DMS114 treated with DMSO at 0.1 percent for 48 hours (cell line): ENCODE measurements around the gene SETMAR.

Experiments used
- DNase-seq: peaks from one replicate; lab custom pipeline; 2025; ENCODE audit not compliant: unreplicated experiment; lab: John Stamatoyannopoulos, UW

SETMAR gene

DNA sequence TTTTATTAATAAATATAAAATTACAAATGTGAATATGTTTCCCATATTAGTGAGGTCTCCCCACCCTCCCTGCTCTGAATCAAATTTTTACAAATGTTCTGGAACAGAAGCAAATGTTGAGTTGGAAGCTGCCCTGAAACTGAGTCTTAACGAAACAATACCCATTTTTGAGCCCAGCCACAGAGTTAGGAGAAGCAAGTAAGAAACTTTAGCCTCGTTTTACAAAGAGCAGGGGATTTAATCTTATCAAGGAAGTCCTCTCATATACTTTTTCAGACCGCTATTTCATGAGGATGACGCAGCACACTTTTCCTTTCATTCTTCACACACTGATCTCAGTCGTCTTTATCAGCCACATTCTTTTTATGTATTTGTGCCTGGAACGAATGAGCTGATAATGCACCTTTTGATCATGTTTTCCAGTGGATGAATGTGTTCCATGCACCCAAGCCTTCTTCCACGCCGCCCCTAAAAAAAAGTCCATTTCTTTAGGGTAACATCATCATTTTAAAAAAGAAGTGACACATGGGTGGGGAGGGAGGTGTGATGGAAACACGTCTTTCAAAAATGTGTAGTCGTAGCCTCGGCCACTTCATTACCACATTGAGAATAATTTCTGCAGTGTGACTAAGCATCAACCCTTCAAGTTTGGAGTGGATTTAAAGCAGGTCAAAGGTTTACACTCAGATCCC, 48.1 kb downstream of the SETMAR start:
- no peak for DNase-seq

DNA sequence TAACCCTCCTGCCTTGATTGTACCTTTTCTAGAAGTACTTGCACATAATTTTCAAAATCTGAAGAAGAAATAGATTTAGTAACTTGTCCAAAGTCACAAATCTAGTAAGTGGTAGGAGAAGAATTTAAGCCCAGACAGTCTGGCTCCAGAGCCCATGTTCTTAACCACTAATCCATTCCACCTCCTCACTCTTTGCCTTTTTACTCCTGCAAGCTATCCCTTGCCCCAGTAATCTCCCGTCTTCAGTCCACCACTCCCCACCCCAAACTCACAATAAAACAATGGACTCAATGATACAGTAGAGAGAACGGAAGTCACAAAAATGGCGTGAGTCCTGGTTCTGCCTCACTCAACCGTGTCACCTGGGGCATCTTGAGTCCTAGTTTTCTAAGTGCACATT, 48.7 kb downstream of the SETMAR start:
- DNase-seq, result no peak

DNA sequence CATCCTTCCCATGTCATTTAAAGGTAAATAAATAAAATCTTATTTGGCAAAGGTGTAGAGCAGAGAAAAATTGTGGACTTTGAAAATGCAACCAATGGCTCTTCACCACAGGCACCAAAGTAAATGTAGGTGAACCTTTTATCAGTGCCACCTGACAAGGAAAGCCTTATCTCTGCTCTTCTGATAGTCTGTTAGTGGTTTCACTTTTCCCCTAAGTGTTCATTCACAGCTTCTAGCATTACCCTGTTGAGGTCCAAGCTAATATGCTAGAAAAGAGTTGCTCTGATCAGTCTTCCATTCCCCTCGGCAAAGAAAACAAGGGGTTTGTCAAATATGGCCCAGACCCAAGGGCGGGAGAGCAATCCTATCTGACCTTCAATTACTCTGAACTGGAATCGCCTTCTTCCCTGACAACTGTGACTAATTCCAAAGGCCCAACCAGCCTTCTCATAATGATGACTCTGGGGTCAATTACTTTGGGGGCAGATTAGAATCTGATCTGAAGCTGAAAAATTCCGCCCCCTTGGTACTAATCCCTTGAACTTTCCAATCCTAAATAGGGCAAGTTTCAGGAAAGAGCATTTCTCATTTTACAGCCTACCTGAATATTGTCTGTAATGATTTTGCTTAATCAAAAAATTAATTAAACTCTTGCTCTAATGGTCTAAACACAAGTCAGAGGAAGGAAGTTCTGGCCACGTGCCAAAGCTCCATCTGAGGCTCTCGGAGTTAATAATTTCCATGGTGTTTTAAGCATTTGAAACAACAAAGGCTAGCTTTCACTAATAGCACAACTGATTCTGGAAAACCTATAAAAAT, 52.4 kb downstream of the SETMAR start:
- DNase-seq, result no peak

DNA sequence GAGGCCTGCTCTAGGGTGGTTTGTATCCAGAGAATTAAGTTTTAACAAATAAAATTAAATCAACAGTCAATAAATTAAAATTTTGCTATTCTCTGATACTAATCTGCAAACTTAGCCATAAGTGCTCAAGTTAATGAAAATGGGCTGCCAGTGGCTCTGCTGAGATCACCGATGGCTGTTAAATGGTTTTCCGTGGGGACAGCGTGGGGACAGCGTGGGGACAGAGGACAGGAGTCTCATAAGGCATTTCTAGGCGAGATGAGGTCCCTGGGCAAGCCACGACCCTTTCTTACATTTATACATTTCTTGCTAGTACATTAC, 53.0 kb downstream of the SETMAR start:
- DNase-seq, result no peak

DNA sequence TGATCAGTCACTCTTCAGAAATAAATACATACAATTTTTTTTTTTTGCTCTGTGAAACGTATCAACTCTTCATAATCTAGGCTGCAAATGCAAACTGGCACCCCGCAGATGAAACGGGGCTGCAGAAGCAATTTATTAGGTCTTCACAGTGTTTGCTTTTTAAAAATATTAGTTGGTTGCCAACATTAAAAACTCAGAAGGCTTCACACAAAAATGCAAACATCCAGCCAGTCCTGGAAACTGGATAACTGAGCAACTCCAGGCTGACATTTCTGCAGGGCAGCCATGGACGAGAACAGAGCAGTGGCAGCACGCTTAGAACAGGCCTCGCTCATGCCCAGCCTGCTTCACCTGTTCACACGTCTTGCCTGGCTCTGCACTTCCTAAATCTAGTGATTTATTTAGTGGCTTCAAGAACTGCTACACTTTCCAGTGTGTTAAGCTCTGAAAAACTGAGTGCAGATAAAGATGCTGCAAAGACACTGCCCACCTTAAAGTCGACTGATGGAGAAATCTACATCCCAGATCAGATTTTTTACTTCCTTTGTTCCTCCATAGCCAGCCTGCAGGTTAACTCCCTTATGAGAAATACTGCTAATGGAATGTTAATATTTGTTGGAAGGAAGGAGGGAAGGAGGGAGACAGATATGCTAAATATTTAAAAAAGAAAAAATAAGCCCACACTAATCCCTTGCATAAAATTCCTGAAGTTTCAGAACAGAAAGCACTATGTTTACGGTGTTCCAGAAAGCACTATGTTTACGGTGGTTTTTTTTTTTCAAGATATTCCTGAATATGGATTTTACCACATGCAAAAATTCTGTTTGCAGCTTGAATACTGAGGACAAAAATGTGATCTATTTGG, 53.6 kb downstream of the SETMAR start:
- no peak for DNase-seq

DNA sequence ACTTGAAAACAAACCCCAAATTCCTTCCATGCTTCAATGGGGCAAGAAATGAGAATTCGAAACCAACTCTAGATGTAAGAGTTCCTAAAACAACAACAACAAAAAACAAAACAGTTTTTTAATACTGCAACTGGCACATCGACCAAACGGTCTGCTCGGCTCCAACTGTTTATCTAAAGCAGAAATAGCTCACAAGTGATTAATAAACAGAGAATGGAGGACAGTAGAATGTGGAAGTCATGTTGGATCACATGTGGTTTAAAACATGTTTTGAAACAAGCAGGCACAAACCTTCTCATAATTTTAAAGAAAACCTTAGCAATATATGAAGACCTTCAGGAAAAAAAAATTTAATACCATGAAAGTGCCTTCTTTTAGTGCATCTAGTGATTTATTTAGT, 55.1 kb downstream of the SETMAR start:
- DNase-seq, result no peak

DNA sequence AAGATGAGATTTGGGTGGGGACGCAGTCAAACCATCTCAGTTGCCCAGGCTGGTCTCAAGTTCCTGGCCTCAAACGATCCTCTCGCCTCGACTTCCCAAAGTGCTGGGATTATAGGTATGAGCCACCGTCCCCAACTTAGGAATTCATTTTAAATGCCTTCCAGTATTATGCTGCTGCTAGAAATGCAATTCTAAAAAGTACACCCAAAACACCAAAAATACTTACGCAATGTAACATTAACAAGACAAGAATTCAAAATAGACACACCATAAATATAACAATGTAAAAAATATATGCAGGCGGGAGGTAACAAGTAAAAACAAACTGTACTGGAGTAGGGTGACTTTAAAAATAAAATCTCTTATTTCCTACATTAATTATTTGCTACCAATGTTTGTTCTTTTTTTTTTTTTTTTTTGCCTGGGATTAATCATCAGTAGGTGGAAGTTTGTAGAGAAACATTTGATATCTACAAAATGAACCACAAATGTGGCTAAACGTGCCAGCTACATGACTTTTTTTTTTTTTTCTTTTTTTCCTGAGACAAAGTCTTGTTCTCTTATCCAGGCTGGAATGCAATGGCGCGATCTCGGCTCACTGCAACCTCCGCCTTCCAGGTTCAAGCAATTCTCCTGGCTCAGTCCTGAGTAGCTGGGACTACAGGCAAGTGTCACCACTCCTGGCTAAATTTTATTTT, 56.8 kb downstream of the SETMAR start:
- DNase-seq, result no peak

DNA sequence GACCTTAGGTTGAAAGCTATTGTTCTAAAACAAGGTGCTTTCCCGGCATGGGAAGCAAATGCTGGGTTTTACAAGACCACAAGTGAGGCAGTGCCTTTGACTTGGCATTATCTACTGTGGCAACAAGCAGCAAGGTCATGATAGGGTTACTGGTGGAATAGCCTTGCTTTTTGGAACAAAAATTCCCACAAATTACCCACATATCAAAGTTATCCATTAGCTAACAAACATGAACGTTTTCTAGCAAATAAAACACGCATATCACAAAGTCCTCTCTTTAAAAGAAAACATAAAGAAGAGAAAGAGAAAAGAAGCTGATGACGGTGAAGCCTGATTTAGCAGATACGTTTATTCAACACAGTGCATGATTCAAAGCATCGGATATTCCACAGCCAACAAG, 57.6 kb downstream of the SETMAR start:
- no peak for DNase-seq

DNA sequence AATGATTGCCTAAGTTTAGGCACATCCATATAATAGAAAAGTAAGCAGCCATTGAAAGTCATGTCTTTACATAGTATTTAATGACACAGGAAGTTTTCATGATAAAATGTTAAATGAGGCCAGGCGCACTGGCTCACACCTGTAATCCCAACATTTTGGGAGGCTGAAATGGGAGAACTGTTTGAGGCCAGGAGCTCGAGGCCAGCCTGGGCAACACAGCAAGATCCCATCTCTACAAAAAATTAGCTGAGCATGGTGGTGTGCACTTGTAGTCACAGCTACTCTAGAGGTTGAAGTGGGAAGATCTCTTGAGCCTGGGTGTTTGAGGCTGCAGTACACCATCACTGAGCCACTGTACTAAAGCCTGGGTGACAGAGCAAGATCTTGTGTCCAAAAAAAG, 59.4 kb downstream of the SETMAR start:
- DNase-seq, result no peak
